H1 (cell line): ENCODE data around the gene RRAS2. TPM values are rescaled to one million over a fixed set of nuclear protein-coding genes. Genes with fewer than 3 reads are reported as not detected.

Source experiments
- CTCF ChIA-PET: fragments of 300-600 bp; sonication (Branson Sonifier 250); formaldehyde crosslinking; loops from one replicate; lab custom pipeline; 2021; ENCODE audit not compliant: partially characterized antibody; lab: Charles Lee
- POLR2A ChIA-PET: fragments of 300-600 bp; sonication (Branson Sonifier 250); formaldehyde crosslinking; loops from one replicate; lab custom pipeline; 2021; ENCODE audit warnings: inconsistent platforms; ENCODE audit not compliant: partially characterized antibody; lab: Charles Lee
- DNase-seq, 2 experiments: peaks; one replicate each; pipeline versions ENCODE4 v3.0.0 to v3.0.0-alpha.2; 2010 to 2022; ENCODE audit warnings: low spot score in 2 of 2, low read depth in 1 of 2, mixed read lengths in 1 of 2
- FAIRE-seq: peaks from 2 replicates; lab custom pipeline; 2011; peaks lifted over from hg19 to GRCh38; lab: Jason Lieb, UNC
- H2AFZ ChIP-seq: 2 replicates; pipeline ENCODE4 v1.8.1; 2012; ENCODE audit warnings: low read length, inconsistent platforms
- H2AK5ac ChIP-seq: 2 replicates; pipeline ENCODE4 v1.6.1; 2013; ENCODE audit warnings: low read depth, low read length
- H2BK120ac ChIP-seq: replicated peaks from 2 replicates; pipeline ENCODE3; 2013; ENCODE audit warnings: low read depth, low read length, inconsistent platforms
- H2BK12ac ChIP-seq: 2 replicates; pipeline ENCODE4 v1.6.1; 2013; ENCODE audit warnings: low read depth, low read length
- H2BK15ac ChIP-seq: 2 replicates; pipeline ENCODE4 v1.6.1; 2013; ENCODE audit warnings: low read length
- H2BK20ac ChIP-seq: 2 replicates; pipeline ENCODE4 v1.6.1; 2013; ENCODE audit warnings: low read length
- H2BK5ac ChIP-seq: 2 replicates; pipeline ENCODE4 v1.6.1; 2013; ENCODE audit warnings: low read depth, low read length
- H3K14ac ChIP-seq: 2 replicates; pipeline ENCODE4 v1.6.1; 2013; ENCODE audit warnings: inconsistent platforms; ENCODE audit not compliant: insufficient read length
- H3K18ac ChIP-seq: 2 replicates; pipeline ENCODE4 v1.6.1; 2013; ENCODE audit warnings: low read length; ENCODE audit errors: extremely low read depth
- H3K23ac ChIP-seq: 2 replicates; pipeline ENCODE4 v1.6.1; 2013; ENCODE audit warnings: inconsistent platforms; ENCODE audit not compliant: insufficient read length
- H3K23me2 ChIP-seq: 2 replicates; pipeline ENCODE4 v1.6.1; 2013; ENCODE audit warnings: low read depth, low read length
- H3K27ac ChIP-seq: 2 replicates; pipeline ENCODE4 v1.6.1; 2011; ENCODE audit warnings: low read depth, low read length, inconsistent platforms
- H3K27me3 ChIP-seq, 4 experiments: replicated peaks in 1 of 4; 1 replicate in 1 of 4; 2 replicates in 3 of 4; pipeline versions ENCODE4 v1.6.1 to v1.8.1; 2011 to 2013; ENCODE audit warnings: low read length in 3 of 4, mild to moderate bottlenecking in 3 of 4, inconsistent platforms in 2 of 4, mixed read lengths in 2 of 4, moderate library complexity in 1 of 4; ENCODE audit not compliant: control insufficient read depth in 3 of 4, insufficient read depth in 3 of 4; ENCODE audit errors: extremely low read depth in 1 of 4
- H3K36me3 ChIP-seq, 4 experiments: 2 replicates each; pipeline versions ENCODE4 v1.6.1 to v1.8.1; 2011 to 2013; ENCODE audit warnings: mild to moderate bottlenecking in 4 of 4, low read length in 3 of 4, moderate library complexity in 2 of 4, control low read depth in 1 of 4, inconsistent platforms in 1 of 4; ENCODE audit not compliant: insufficient read depth in 4 of 4, control insufficient read depth in 2 of 4
- H3K4ac ChIP-seq: replicated peaks from 2 replicates; pipeline ENCODE3; 2013; ENCODE audit warnings: low read length, low read depth, mixed read lengths, inconsistent platforms; ENCODE audit not compliant: insufficient read length
- H3K4me1 ChIP-seq, 4 experiments: replicated peaks in 1 of 4; 1 replicate in 1 of 4; 2 replicates in 3 of 4; pipeline versions ENCODE4 v1.6.1 to v1.8.1; 2011 to 2013; ENCODE audit warnings: low read length in 3 of 4, inconsistent platforms in 2 of 4, mixed read lengths in 1 of 4; ENCODE audit not compliant: insufficient read depth in 4 of 4, control insufficient read depth in 3 of 4
- H3K4me2 ChIP-seq, 2 experiments: 2 replicates each; pipeline versions ENCODE4 v1.6.1 to v1.8.1; 2011 to 2013; ENCODE audit warnings: low read depth in 2 of 2, low read length in 2 of 2, control low read depth in 1 of 2, inconsistent platforms in 1 of 2, mild to moderate bottlenecking in 1 of 2; ENCODE audit not compliant: insufficient read depth in 1 of 2
- H3K4me3 ChIP-seq, 4 experiments: fragments of 200-600, 300-600 bp in 1 of 4; sonication (generic), shearing (Covaris generic), sonication (Bioruptor Twin) in 1 of 4; 2 replicates each; pipeline versions ENCODE4 v1.5.1 to v1.8.1; 2011 to 2016; ENCODE audit warnings: low read length in 4 of 4, low read depth in 3 of 4, control low read depth in 2 of 4, inconsistent platforms in 2 of 4, mild to moderate bottlenecking in 2 of 4, mixed read lengths in 1 of 4, moderate library complexity in 1 of 4; ENCODE audit not compliant: insufficient read depth in 2 of 4; ENCODE audit errors: extremely low read depth in 1 of 4
- H3K56ac ChIP-seq: replicated peaks from 2 replicates; pipeline ENCODE3; 2013; ENCODE audit warnings: low read depth, mild to moderate bottlenecking, mixed read lengths, low read length, inconsistent platforms; ENCODE audit not compliant: insufficient read length
- H3K79me1 ChIP-seq: 2 replicates; pipeline ENCODE4 v1.6.1; 2013; ENCODE audit warnings: low read depth, low read length, control low read depth
- H3K79me2 ChIP-seq, 2 experiments: 2 replicates each; pipeline versions ENCODE4 v1.6.1 to v1.8.1; 2012 to 2013; ENCODE audit warnings: low read length in 2 of 2, mild to moderate bottlenecking in 2 of 2, inconsistent platforms in 1 of 2; ENCODE audit not compliant: insufficient read depth in 2 of 2, control insufficient read depth in 1 of 2
- H3K9ac ChIP-seq, 4 experiments: replicated peaks in 1 of 4; 1 replicate in 1 of 4; 2 replicates in 3 of 4; pipeline versions ENCODE4 v1.6.1 to v1.8.1; 2011 to 2013; ENCODE audit warnings: low read depth in 3 of 4, low read length in 3 of 4, control low read depth in 2 of 4, mild to moderate bottlenecking in 2 of 4, moderate library complexity in 2 of 4, inconsistent platforms in 1 of 4; ENCODE audit errors: extremely low read depth in 1 of 4
- H3K9me3 ChIP-seq, 2 experiments: 2 replicates each; pipeline versions ENCODE4 v1.6.1 to v1.8.1; 2012 to 2013; ENCODE audit warnings: mild to moderate bottlenecking in 2 of 2, moderate library complexity in 2 of 2, control low read depth in 1 of 2, inconsistent platforms in 1 of 2, low read depth in 1 of 2, low read length in 1 of 2, mixed read lengths in 1 of 2; ENCODE audit not compliant: insufficient read depth in 2 of 2
- H4K20me1 ChIP-seq, 2 experiments: replicated peaks in 1 of 2; 2 replicates each; pipeline versions ENCODE3 to v1.8.1; 2011 to 2013; ENCODE audit warnings: inconsistent platforms in 2 of 2, low read length in 2 of 2, mild to moderate bottlenecking in 1 of 2; ENCODE audit not compliant: insufficient read depth in 2 of 2, control insufficient read depth in 1 of 2
- H4K5ac ChIP-seq: 2 replicates; pipeline ENCODE4 v1.6.1; 2013; ENCODE audit warnings: low read length, low read depth, mixed read lengths, inconsistent platforms; ENCODE audit not compliant: insufficient read length
- H4K8ac ChIP-seq: 2 replicates; pipeline ENCODE4 v1.8.0; 2013; ENCODE audit warnings: mild to moderate bottlenecking, moderate library complexity, low read length, inconsistent platforms; ENCODE audit not compliant: insufficient read depth; ENCODE audit errors: extremely low read depth
- H4K91ac ChIP-seq: replicated peaks from 2 replicates; pipeline ENCODE3; 2013; ENCODE audit warnings: low read length, mixed read lengths, inconsistent platforms; ENCODE audit not compliant: insufficient read length
- ASH2L ChIP-seq: fragments of 200-600, 300-600 bp; sonication (generic); IDR thresholded peaks from one replicate; pipeline ENCODE4 v1.7.1; 2017; ENCODE audit warnings: low read length
- BACH1 ChIP-seq: IDR thresholded peaks from 2 replicates; pipeline ENCODE4 v1.6.1; 2012; ENCODE audit warnings: low read length, improper control_type of control experiment
- KDM4A ChIP-seq: IDR thresholded peaks from one replicate; pipeline ENCODE4 v1.7.1; 2012; ENCODE audit warnings: low read depth, mild to moderate bottlenecking, moderate library complexity, low read length, inconsistent platforms; ENCODE audit not compliant: severe bottlenecking
- WGBS, 2 experiments: shearing (Covaris generic) in 1 of 2; methylation state at CpG; one replicate each; pipeline versions ENCODE4 v1.1.6 to v1.1.7; 2013 to 2015; ENCODE audit warnings: low lambda C conversion rate in 2 of 2, mixed read lengths in 2 of 2, inconsistent platforms in 1 of 2, low coverage in 1 of 2, missing lambda C conversion rate in 1 of 2; ENCODE audit not compliant: insufficient replicate concordance in 2 of 2, insufficient coverage in 1 of 2, insufficient read length in 1 of 2; ENCODE audit errors: extremely low coverage in 1 of 2, missing lambda C conversion rate in 1 of 2; 5-methylcytosine and 5-hydroxymethylcytosine counted together
- polyA plus RNA-seq, 7 experiments: library from polyadenylated mRNA; depleted of rRNA in 3 of 7; stranded (reverse) in 5 of 7; unstranded in 2 of 7; fragments of >200 nt in 5 of 7; fragments of 200-250 nt in 2 of 7; gene quantifications; 1 replicate in 5 of 7; 2 replicates in 1 of 7; 4 replicates in 1 of 7; pipeline versions ENCODE4 v1.2.1 to v1.2.3, GENCODE V29; 2011 to 2013; ENCODE audit warnings: missing spikeins in 2 of 7, mixed read lengths in 2 of 7
- total RNA-seq: library from RNA; stranded (reverse); fragmentation: NEBNext Ultra II Directional; extraction: Animal tissue kit (Norgen Biotek cat#: 25700); gene quantifications from 2 replicates; pipeline ENCODE4 v1.2.1, GENCODE V29; 2021

The RRAS2 gene
- total and polyA plus RNA-seq, 2 of the 8 experiments (the other 6 are each of a cell fraction or from before 2014, with no cell fraction given) = 72.3 to 234 TPM

GRCh38 chr11:14261066-14261465 is 97.9 kb downstream of the RRAS2 start:
- Histone ChIP-seq H2AFZ (no peak overlapping the region), H3K79me2 (no peaks in the 10 kb centered on the region), H2BK20ac (no peak overlapping the region), H3K9ac (no peak overlapping the region), H3K23me2 (no peaks in the 10 kb centered on the region), H4K91ac (no peak overlapping the region), H3K27ac (no peak overlapping the region), H4K20me1 (no peaks in the 10 kb centered on the region), H3K79me1 (no peaks in the 10 kb centered on the region), H3K23ac (no peak overlapping the region), H2AK5ac (no peak overlapping the region), H3K14ac (no peak overlapping the region), H3K18ac (no peak overlapping the region), H3K36me3 (peaks cover 0 to 15% (median 5%) of the 10 kb centered on the region in 4 experiments; a peak in 5 of 8 replicates), H3K4me3 (no peak overlapping the region), H2BK12ac (no peak overlapping the region), H2BK5ac (no peak overlapping the region), H3K27me3 (peaks cover 0 to 2% (median 0%) of the 10 kb centered on the region in 4 experiments; a peak in 1 of 7 replicates), H3K4ac (no peak overlapping the region), H3K56ac (no peak overlapping the region), H3K4me2 (no peak overlapping the region), H3K9me3 (peaks cover 15 to 26% of the 10 kb centered on the region in 2 experiments), H4K8ac (no peak overlapping the region), H2BK120ac (no peak overlapping the region), H2BK15ac (no peak overlapping the region), H4K5ac (no peak overlapping the region), H3K4me1 (no peaks in the 10 kb centered on the region; a peak in 1 of 7 replicates)
- WGBS, 2 experiments = 87% methylated on average over 4 of the region's 4 CpGs; no CpG with 5 or more reads in 1 of the 2 experiments
- CTCF ChIA-PET = interaction anchor here (0.9 to 1.7 kb wide), 9 partner anchors 11 to 645 kb away, joined by 3 to 10 read pairs (median 3); partner anchors contain the start of gene SPON1
- no peak for TF ChIP-seq BACH1
- no peak for TF ChIP-seq KDM4A
- no peak for TF ChIP-seq ASH2L
- DNase-seq (peak in 1 of 2 experiments; percentile 39), FAIRE-seq (no peak)
- POLR2A ChIA-PET = interaction anchor here (0.8 to 4.1 kb wide), 8 partner anchors 8 to 503 kb away, joined by 3 to 22 read pairs (median 4); no protein-coding TSS in a partner anchor
